Hepatocyte (in vitro differentiated cells): ENCODE measurements around the gene TP63. TPM values are rescaled to one million over a fixed set of nuclear protein-coding genes. Genes with fewer than 3 reads are reported as not detected.

ENCODE experiments used
- DNase-seq: peaks from one replicate; pipeline ENCODE4 v3.0.0-alpha.2; 2016; ENCODE audit warnings: low spot score
- H2AFZ ChIP-seq: fragments of 200-600 bp; sonication (generic); 2 replicates; pipeline ENCODE4 v1.6.0; 2016; ENCODE audit warnings: antibody characterized with exemption, mild to moderate bottlenecking
- H3K27ac ChIP-seq: fragments of 200-600 bp; sonication (generic); 2 replicates; pipeline ENCODE4 v1.5.1; 2016; ENCODE audit warnings: mild to moderate bottlenecking
- H3K27me3 ChIP-seq: fragments of 200-600 bp; sonication (generic); 2 replicates; pipeline ENCODE4 v1.6.1; 2016
- H3K36me3 ChIP-seq: fragments of 200-600 bp; sonication (generic); replicated peaks from 2 replicates; pipeline ENCODE4 v1.5.1; 2016; ENCODE audit warnings: low read depth; ENCODE audit not compliant: insufficient read depth
- H3K4me1 ChIP-seq: fragments of 200-600 bp; sonication (generic); 2 replicates; pipeline ENCODE4 v1.5.1; 2016; ENCODE audit warnings: mild to moderate bottlenecking, moderate library complexity; ENCODE audit not compliant: insufficient read depth
- H3K4me2 ChIP-seq: fragments of 200-600 bp; sonication (generic); 2 replicates; pipeline ENCODE4 v1.6.0; 2016
- H3K4me3 ChIP-seq: fragments of 200-600 bp; sonication (generic); 2 replicates; pipeline ENCODE4 v1.5.1; 2016; ENCODE audit warnings: mild to moderate bottlenecking
- H3K79me2 ChIP-seq: fragments of 200-600 bp; sonication (generic); 2 replicates; pipeline ENCODE4 v1.6.0; 2017; ENCODE audit warnings: mild to moderate bottlenecking
- H3K9me2 ChIP-seq: fragments of 200-600 bp; sonication (generic); replicated peaks from 2 replicates; pipeline ENCODE4 v1.6.0; 2017; ENCODE audit warnings: mild to moderate bottlenecking; ENCODE audit not compliant: insufficient read depth
- H3K9me3 ChIP-seq: fragments of 200-600 bp; sonication (generic); 2 replicates; pipeline ENCODE4 v1.5.1; 2016; ENCODE audit warnings: low read depth, mild to moderate bottlenecking
- H4K20me1 ChIP-seq: fragments of 200-600 bp; sonication (generic); 2 replicates; pipeline ENCODE4 v1.6.0; 2016; ENCODE audit warnings: mild to moderate bottlenecking; ENCODE audit not compliant: insufficient read depth, poor library complexity, severe bottlenecking
- CTCF ChIP-seq: fragments of 200-600 bp; sonication (generic); IDR thresholded peaks from 2 replicates; pipeline ENCODE4 v1.5.1; 2016; ENCODE audit warnings: antibody characterized with exemption, mild to moderate bottlenecking; ENCODE audit not compliant: poor library complexity
- EZH2 ChIP-seq: fragments of 200-600 bp; sonication (generic); IDR thresholded peaks from 2 replicates; pipeline ENCODE4 v1.6.1; 2016; ENCODE audit warnings: antibody characterized with exemption, mild to moderate bottlenecking, borderline replicate concordance
- EZH2phosphoT487 ChIP-seq: fragments of 200-600 bp; sonication (generic); IDR thresholded peaks from one replicate; pipeline ENCODE4 v1.6.1; 2018; ENCODE audit warnings: antibody characterized with exemption, mild to moderate bottlenecking, low read depth, moderate library complexity; ENCODE audit not compliant: unreplicated experiment, severe bottlenecking
- WGBS: methylation state at CpG from one replicate; pipeline ENCODE4 v1.1.6; 2016; ENCODE audit warnings: low lambda C conversion rate; ENCODE audit errors: missing lambda C conversion rate; 5-methylcytosine and 5-hydroxymethylcytosine counted together
- polyA plus RNA-seq: library from polyadenylated mRNA; unstranded; fragments of >200 nt; fragmentation: Nextera tagmentation; extraction: Ambion mirVana; gene quantifications from 2 replicates; pipeline ENCODE4 v1.2.1, GENCODE V29; 2016
- total RNA-seq: library from RNA; depleted of rRNA; stranded (reverse); fragments of >200 nt; gene quantifications from 2 replicates; pipeline ENCODE4 v1.2.3, GENCODE V29; 2014

TP63 gene
- total and polyA plus RNA-seq, 2 experiments from 2014 or later, result 1.9 to 2.4 TPM

GRCh38 chr3:189839576-189839975, 208.4 kb downstream of the TP63 start:
- Histone ChIP-seq H3K27ac (peak overlapping the region; percentile 24), H4K20me1 (no peaks in the 10 kb centered on the region), H3K36me3 (no peaks in the 10 kb centered on the region), H3K4me2 (no peak overlapping the region), H3K27me3 (no peaks in the 10 kb centered on the region), H3K9me2 (no peaks in the 10 kb centered on the region), H3K79me2 (no peaks in the 10 kb centered on the region), H2AFZ (no peak overlapping the region), H3K4me1 (no peaks in the 10 kb centered on the region), H3K9me3 (no peaks in the 10 kb centered on the region), H3K4me3 (no peak overlapping the region)
- TF ChIP-seq EZH2phosphoT487 (no peak), EZH2 (no peak), CTCF (no peak)
- WGBS, result 48% methylated on average over 2 of the region's 2 CpGs
- DNase-seq, result peak; percentile 65

- Histone ChIP-seq H3K9me3 (no peaks in the 10 kb centered on the region), H4K20me1 (no peaks in the 10 kb centered on the region), H3K4me1 (no peaks in the 10 kb centered on the region), H2AFZ (no peak overlapping the region), H3K27me3 (no peaks in the 10 kb centered on the region), H3K4me2 (no peak overlapping the region), H3K9me2 (no peaks in the 10 kb centered on the region), H3K4me3 (no peak overlapping the region), H3K79me2 (no peaks in the 10 kb centered on the region), H3K36me3 (no peaks in the 10 kb centered on the region), H3K27ac (peak overlapping the region; percentile 61)
- DNase-seq, result peak; percentile 15
- TF ChIP-seq CTCF (no peak), EZH2 (no peak), EZH2phosphoT487 (no peak)
- 76% methylated on average over 13 of the region's 13 CpGs for WGBS
Observed at GRCh38 chr3:189841473-189842205, 210.4 kb downstream of the TP63 start.

GRCh38 chr3:189842681-189843602, 211.8 kb downstream of the TP63 start:
- TF ChIP-seq CTCF, result no peak
- TF ChIP-seq EZH2phosphoT487, result no peak
- TF ChIP-seq EZH2, result no peak
- Histone ChIP-seq H3K9me2 (no peaks in the 10 kb centered on the region), H2AFZ (no peak overlapping the region), H3K4me2 (no peak overlapping the region), H3K4me3 (no peak overlapping the region), H3K36me3 (no peaks in the 10 kb centered on the region), H4K20me1 (no peaks in the 10 kb centered on the region), H3K79me2 (no peaks in the 10 kb centered on the region), H3K27ac (no peak overlapping the region), H3K27me3 (no peaks in the 10 kb centered on the region), H3K9me3 (no peaks in the 10 kb centered on the region), H3K4me1 (no peaks in the 10 kb centered on the region)
- DNase-seq, result peak; percentile 17
- WGBS, result 75% methylated on average over 19 of the region's 19 CpGs
